ENCODE results near the gene CTNS. TPM values are rescaled to one million over a fixed set of nuclear protein-coding genes. Genes with fewer than 3 reads are reported as not detected.

Gene CTNS
- total RNA-seq, 4 donors from 2014 or later = 10.8 to 17.8 (median 13.8) TPM

GRCh38 chr17:3626831-3627768 lies 9.5 kb upstream of the CTNS start:
- intact Hi-C loops (cut with DNase I; ENCODE audit: low total_unique reads) = no loop called here
- Histone ChIP-seq H3K27me3 (no peaks in the 10 kb centered on the region), H3K27ac (no peak overlapping the region), H3K9me3 (no peaks in the 10 kb centered on the region), H3K36me3 (no peaks in the 10 kb centered on the region), H3K4me3 (no peak overlapping the region), H3K4me1 (no peaks in the 10 kb centered on the region)
- TF ChIP-seq CTCF (IDR thresholded peaks at IDR 0.05) (no peak), POLR2A (IDR thresholded peaks at IDR 0.05) (no peak)
- no peak for DNase-seq

GRCh38 chr17:3627769-3628167 lies 8.8 kb upstream of the CTNS start:
- no peak for TF ChIP-seq CTCF (IDR thresholded peaks at IDR 0.05)
- no peak for TF ChIP-seq POLR2A (IDR thresholded peaks at IDR 0.05)
- Histone ChIP-seq H3K9me3 (no peaks in the 10 kb centered on the region), H3K4me1 (no peaks in the 10 kb centered on the region), H3K27me3 (no peaks in the 10 kb centered on the region), H3K4me3 (no peak overlapping the region), H3K36me3 (no peaks in the 10 kb centered on the region), H3K27ac (no peak overlapping the region)
- intact Hi-C loops (cut with DNase I; ENCODE audit: low total_unique reads) = no loop called here
- no peak for DNase-seq

GRCh38 chr17:3630781-3631180 lies 5.8 kb upstream of the CTNS start:
- no peak for DNase-seq
- no peak overlapping the region for H3K4me3 ChIP-seq
- no peaks in the 10 kb centered on the region for H3K27me3 ChIP-seq
- no peaks in the 10 kb centered on the region for H3K9me3 ChIP-seq
- intact Hi-C loops (cut with DNase I; ENCODE audit: low total_unique reads) = no loop called here
- no peaks in the 10 kb centered on the region for H3K4me1 ChIP-seq
- no peak overlapping the region for H3K27ac ChIP-seq
- no peaks in the 10 kb centered on the region for H3K36me3 ChIP-seq
- TF ChIP-seq POLR2A (IDR thresholded peaks at IDR 0.05) (no peak), CTCF (IDR thresholded peaks at IDR 0.05) (no peak)

GRCh38 chr17:3632287-3632686 lies 4.3 kb upstream of the CTNS start:
- DNase-seq = no peak
- H3K4me3 ChIP-seq = no peak overlapping the region
- no peak overlapping the region for H3K27ac ChIP-seq
- H3K27me3 ChIP-seq = no peaks in the 10 kb centered on the region
- no peak for TF ChIP-seq CTCF (IDR thresholded peaks at IDR 0.05)
- no peak for TF ChIP-seq POLR2A (IDR thresholded peaks at IDR 0.05)
- H3K36me3 ChIP-seq = no peaks in the 10 kb centered on the region
- H3K9me3 ChIP-seq = no peaks in the 10 kb centered on the region
- intact Hi-C loops (cut with DNase I; ENCODE audit: low total_unique reads) = no loop called here
- H3K4me1 ChIP-seq = no peaks in the 10 kb centered on the region

- H3K27me3 ChIP-seq = no peaks in the 10 kb centered on the region
- TF ChIP-seq POLR2A (IDR thresholded peaks at IDR 0.05) = no peak
- TF ChIP-seq CTCF (IDR thresholded peaks at IDR 0.05) = no peak
- H3K36me3 ChIP-seq = no peaks in the 10 kb centered on the region
- DNase-seq = no peak
- peak overlapping the region; percentile 73 to 85 for H3K4me3 ChIP-seq
- no peaks in the 10 kb centered on the region for H3K9me3 ChIP-seq
- peak overlapping the region; percentile 53 to 96 for H3K27ac ChIP-seq
- intact Hi-C loops (cut with DNase I; ENCODE audit: low total_unique reads) = no loop called here
- no peaks in the 10 kb centered on the region for H3K4me1 ChIP-seq
Observed at GRCh38 chr17:3635474-3636153, 946 bp upstream of the CTNS start.

Measured in uterus (tissue), 4 donors.